ENCODE results near the gene OR2F1.

Gene OR2F1

GRCh38 chr7:143954544-143954943 is at the start of gene OR2F1:
OR2F1 (plus strand) TSS chr7:143954844; CDS start chr7:143959971, 5,127 bp downstream.
- H3K27ac ChIP-seq = no peak within 1 kb of the TSS
- TF ChIP-seq ZFX (IDR thresholded peaks at IDR 0.05) (no peak), CTCF (conservative IDR thresholded peaks at IDR 0.05) (no peak)

DNA sequence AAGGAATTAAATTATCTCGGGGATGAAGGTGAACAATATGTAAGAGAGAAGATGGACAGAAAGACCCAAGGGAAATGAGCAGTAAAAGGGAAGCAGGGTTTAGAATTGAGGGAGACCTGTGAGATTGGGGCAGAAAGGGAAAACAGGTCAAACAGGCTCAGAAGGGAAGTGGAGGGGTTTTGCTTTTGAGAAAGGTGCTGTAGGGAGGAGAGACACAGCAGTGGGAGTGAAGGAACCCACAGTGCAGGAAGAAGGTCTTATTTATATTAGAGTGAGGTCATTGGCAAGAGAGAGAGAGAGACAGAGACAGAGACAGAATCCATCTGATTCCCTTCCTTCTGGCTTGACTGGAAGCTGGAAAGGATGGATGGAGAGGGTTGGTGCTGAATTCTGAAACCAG is 49.1 kb upstream of the OR2F1 start:
- H3K27ac ChIP-seq = no peak overlapping the region
- no peak for TF ChIP-seq CTCF (conservative IDR thresholded peaks at IDR 0.05)
- no peak for TF ChIP-seq ZFX (IDR thresholded peaks at IDR 0.05)

GRCh38 chr7:143906151-143906550 is 48.5 kb upstream of the OR2F1 start:
- TF ChIP-seq CTCF (conservative IDR thresholded peaks at IDR 0.05) (no peak), ZFX (IDR thresholded peaks at IDR 0.05) (no peak)
- H3K27ac ChIP-seq = no peak overlapping the region

DNA sequence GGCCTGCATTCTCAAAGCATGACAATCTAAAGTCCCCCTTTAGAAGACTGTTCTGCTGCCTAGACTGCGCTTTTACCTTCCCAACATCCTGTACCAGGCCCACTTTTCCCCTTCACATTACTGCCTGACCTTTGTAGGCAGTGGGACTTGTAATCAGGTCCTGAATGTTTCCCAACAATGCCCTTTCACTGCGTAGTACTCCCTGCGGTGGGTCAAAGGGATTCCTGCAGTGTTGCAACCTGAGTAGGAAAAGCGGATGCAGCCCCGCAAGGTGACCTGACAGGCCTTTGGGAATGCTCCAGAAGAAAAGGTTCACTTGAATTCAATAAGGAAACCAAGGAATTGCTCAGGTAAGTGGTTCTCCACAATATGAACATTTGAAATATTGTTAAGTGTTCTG is 47.7 kb upstream of the OR2F1 start:
- TF ChIP-seq ZFX (IDR thresholded peaks at IDR 0.05) (no peak), CTCF (conservative IDR thresholded peaks at IDR 0.05) (no peak)
- H3K27ac ChIP-seq = no peak overlapping the region

- no peak overlapping the region for H3K27ac ChIP-seq
- no peak for TF ChIP-seq ZFX (IDR thresholded peaks at IDR 0.05)
- no peak for TF ChIP-seq CTCF (conservative IDR thresholded peaks at IDR 0.05)
Observed at GRCh38 chr7:143908120-143908519, 46.5 kb upstream of the OR2F1 start.

- no peak overlapping the region for H3K27ac ChIP-seq
- TF ChIP-seq ZFX (IDR thresholded peaks at IDR 0.05) (no peak), CTCF (conservative IDR thresholded peaks at IDR 0.05) (no peak)
Observed at GRCh38 chr7:143909863-143910262, 44.8 kb upstream of the OR2F1 start.

DNA sequence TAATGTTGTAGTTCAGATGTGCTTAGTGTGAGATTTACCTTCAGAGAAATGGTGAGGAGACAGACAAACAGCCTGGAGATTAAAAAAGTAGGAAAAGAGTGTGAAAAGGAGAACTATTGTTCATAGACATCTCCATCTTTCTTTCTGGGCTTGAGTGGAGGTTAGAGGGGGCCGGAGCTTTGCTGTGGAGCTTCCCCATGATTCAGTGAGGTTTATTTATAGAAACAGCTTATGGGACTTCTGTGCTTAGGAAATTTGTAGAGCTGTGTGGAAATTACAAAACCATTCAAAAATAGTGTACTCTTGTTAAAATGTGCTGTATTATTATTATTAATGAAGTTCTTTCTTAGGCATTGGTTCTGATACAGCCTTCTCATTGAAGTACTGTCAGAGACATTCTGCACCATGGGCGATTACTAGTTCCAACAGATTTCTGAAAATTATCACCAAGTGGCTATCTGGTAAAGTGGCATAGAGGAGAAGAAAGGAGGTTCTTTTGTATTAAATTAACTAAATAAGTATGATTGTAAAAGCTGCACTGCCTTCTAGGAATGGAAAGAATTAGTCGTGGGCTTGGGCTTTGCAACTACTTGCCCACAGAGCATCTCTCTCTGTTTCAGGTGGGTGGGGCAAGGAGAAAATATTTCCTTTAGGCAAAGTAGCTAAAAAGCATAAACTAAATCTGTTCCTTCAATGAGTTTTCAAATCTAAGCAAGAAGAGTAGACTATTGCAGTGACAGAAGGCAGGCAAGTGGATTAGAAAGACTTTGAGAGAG is 44.0 kb upstream of the OR2F1 start:
- no peak overlapping the region for H3K27ac ChIP-seq
- no peak for TF ChIP-seq ZFX (IDR thresholded peaks at IDR 0.05)
- TF ChIP-seq CTCF (conservative IDR thresholded peaks at IDR 0.05) = no peak

Measured in C4-2B (cell line).